IPS DF 6.9 (cell line): ENCODE data around the gene PGAM5.

Experiments used
- DNase-seq: peaks from one replicate; pipeline ENCODE4 v3.0.0-alpha.2; 2013; ENCODE audit warnings: low read depth, low spot score
- H3K27ac ChIP-seq: one replicate; pipeline ENCODE4 v1.5.1; 2013; ENCODE audit warnings: low read length, control low read depth
- H3K27me3 ChIP-seq: 2 replicates; pipeline ENCODE4 v1.6.1; 2013; ENCODE audit warnings: mild to moderate bottlenecking, low read length; ENCODE audit not compliant: control insufficient read depth, insufficient read depth
- H3K36me3 ChIP-seq: 2 replicates; pipeline ENCODE4 v1.6.1; 2013; ENCODE audit warnings: low read length; ENCODE audit not compliant: control insufficient read depth, insufficient read depth
- H3K4me1 ChIP-seq: 2 replicates; pipeline ENCODE4 v1.6.1; 2013; ENCODE audit warnings: low read length; ENCODE audit not compliant: control insufficient read depth, insufficient read depth
- H3K4me3 ChIP-seq: 2 replicates; pipeline ENCODE4 v1.5.1; 2013; ENCODE audit warnings: mild to moderate bottlenecking, low read length
- H3K9me3 ChIP-seq: 2 replicates; pipeline ENCODE4 v1.6.1; 2013; ENCODE audit warnings: low read length, inconsistent platforms; ENCODE audit not compliant: control insufficient read depth, insufficient read depth
- WGBS: extraction: QIAGEN DNeasy Blood & Tissue Kit; methylation state at CpG from one replicate; pipeline ENCODE4 v1.1.7; 2013; ENCODE audit warnings: mixed read lengths, missing lambda C conversion rate; ENCODE audit not compliant: insufficient read length, insufficient coverage; 5-methylcytosine and 5-hydroxymethylcytosine counted together

The PGAM5 gene

DNA sequence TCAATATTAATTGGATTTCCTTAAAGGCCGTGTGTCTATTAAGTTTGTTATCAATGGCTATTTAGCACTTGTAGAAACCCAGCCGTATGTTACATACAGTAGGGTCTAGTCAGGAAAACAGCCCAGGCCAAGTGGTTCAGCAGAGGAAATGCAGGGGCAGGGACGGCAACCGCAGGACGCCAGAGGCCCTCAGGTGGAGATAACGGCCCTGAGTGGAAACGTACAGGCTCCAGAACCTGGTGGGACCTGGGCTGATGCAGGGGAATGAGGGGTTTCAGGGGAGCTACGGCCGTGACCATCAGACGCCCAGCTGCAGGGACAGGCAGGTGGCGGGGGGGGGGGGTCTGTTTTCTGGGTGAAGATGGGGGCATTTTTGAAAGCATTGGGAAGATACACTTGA is 54.7 kb downstream of the PGAM5 start:
- Histone ChIP-seq H3K4me1 (no peaks in the 10 kb centered on the region), H3K27me3 (no peaks in the 10 kb centered on the region), H3K9me3 (no peaks in the 10 kb centered on the region), H3K4me3 (no peak overlapping the region), H3K36me3 (no peaks in the 10 kb centered on the region; the same call in 1 of the 2 replicates), H3K27ac (no peak overlapping the region)
- WGBS: no CpG with 5 or more reads among the region's 11 CpGs
- DNase-seq: no peak

DNA sequence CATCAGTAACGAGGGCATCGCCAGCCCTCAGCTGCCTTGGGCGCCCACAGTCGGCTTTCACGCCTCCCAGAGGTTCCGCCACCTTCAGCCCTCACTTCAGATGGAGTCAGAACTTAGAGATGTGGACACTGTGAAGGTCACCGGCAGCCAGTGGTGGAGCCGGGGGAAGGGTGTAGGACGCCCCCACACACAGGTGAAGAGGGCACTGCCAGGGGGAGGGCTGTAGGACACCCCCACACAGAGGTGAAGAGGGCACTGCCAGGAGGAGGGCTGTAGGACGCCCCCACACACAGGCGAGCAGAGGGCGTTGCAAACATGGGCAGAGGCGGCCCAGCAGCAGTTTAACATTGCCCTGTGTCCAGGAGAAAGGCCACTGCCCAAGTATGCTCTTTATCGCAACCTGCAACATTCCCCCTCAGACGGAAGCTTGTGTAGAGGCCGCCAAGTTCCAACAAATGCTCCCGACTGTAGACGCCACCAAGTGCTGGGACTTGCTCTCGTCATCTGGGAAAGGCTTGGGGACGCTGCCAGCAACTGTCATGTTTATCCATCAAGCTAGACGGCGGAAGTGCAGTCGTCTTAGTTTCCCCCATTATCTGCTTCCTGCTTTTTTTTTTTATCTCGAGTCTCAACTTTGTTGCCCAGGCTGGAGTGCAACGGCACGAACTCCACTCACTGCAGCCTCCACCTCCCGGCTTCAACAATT is 55.9 kb downstream of the PGAM5 start:
- Histone ChIP-seq H3K36me3 (no peaks in the 10 kb centered on the region; the same call in 1 of the 2 replicates), H3K27ac (no peak overlapping the region), H3K4me1 (no peaks in the 10 kb centered on the region), H3K27me3 (no peaks in the 10 kb centered on the region), H3K4me3 (no peak overlapping the region), H3K9me3 (no peaks in the 10 kb centered on the region)
- no peak for DNase-seq
- no CpG with 5 or more reads among the region's 27 CpGs for WGBS

DNA sequence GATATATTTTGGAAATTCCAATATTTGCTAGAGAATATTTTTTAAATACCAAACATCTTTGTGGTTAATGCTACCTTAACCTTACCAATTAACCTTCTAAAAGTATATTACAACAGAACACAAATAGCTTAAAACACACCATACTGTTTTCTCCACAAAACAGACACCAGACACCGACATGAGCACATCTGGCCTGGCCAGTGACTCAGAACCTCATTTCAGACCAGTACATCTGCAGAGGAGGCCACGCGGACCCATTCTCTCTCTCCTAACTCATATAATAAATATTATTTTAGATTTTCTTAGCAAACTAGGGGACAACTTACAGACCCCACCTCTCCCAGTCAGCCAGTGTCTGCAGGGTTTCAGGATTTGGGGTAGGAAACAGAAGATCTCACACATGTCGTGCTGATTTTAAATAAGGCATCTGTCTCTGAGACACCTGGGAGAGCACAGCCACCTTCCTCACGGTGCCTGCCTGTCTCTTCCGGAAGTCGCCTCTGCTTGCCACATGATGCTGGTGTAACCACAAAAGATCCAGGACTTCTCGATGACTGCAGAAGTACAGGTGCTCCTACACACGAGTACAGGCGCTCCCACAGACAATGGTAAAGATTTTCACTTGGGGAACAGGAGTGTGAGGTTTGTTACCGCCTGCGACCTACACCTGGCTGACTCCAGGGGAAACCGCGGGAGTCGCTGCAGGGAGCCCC is 60.6 kb downstream of the PGAM5 start:
- no peak for DNase-seq
- Histone ChIP-seq H3K9me3 (no peaks in the 10 kb centered on the region), H3K36me3 (peaks cover 21% of the 10 kb centered on the region), H3K27me3 (no peaks in the 10 kb centered on the region), H3K4me1 (no peaks in the 10 kb centered on the region), H3K27ac (no peak overlapping the region), H3K4me3 (no peak overlapping the region)
- no CpG with 5 or more reads among the region's 15 CpGs for WGBS
